Breast epithelium (tissue), 3 donors: Measurements from ENCODE around the gene PCMT1.

Experiments used
- CTCF ChIP-seq, 3 donors: fragments of 450-650 bp; IDR thresholded peaks; one replicate each; pipeline ENCODE4 v1.5.1; 2016 to 2017; ENCODE audit warnings: antibody characterized with exemption in 3 of 3, mild to moderate bottlenecking in 3 of 3, moderate library complexity in 3 of 3
- POLR2A ChIP-seq: fragments of 450-650 bp; IDR thresholded peaks from one replicate; pipeline ENCODE4 v1.6.1; 2016; ENCODE audit warnings: antibody characterized with exemption, mild to moderate bottlenecking, moderate library complexity

- no peak for TF ChIP-seq CTCF (IDR thresholded peaks at IDR 0.05)
- no peak for TF ChIP-seq POLR2A
These were observed 34.0 kb downstream of the PCMT1 start for GRCh38 chr6:149783551-149783950.
